OCI-LY7 (cell line): Measurements from ENCODE around the gene DNAAF3.

Source experiments
- EZH2phosphoT487 ChIP-seq: fragments of 200-600 bp; sonication (generic); IDR thresholded peaks from 2 replicates; pipeline ENCODE4 v1.6.1; 2018; ENCODE audit warnings: low read depth, borderline replicate concordance, mild to moderate bottlenecking, mixed run types, antibody characterized with exemption, low read length, moderate library complexity, mixed read lengths
- TF ChIP-seq, protein P1 (sequence below): fragments of 200-600 bp; sonication (generic); conservative IDR thresholded peaks from 2 replicates; pipeline ENCODE4 v1.5.1; 2014; ENCODE audit warnings: mild to moderate bottlenecking, antibody characterized with exemption, low read length, moderate library complexity, mixed read lengths

DNA sequence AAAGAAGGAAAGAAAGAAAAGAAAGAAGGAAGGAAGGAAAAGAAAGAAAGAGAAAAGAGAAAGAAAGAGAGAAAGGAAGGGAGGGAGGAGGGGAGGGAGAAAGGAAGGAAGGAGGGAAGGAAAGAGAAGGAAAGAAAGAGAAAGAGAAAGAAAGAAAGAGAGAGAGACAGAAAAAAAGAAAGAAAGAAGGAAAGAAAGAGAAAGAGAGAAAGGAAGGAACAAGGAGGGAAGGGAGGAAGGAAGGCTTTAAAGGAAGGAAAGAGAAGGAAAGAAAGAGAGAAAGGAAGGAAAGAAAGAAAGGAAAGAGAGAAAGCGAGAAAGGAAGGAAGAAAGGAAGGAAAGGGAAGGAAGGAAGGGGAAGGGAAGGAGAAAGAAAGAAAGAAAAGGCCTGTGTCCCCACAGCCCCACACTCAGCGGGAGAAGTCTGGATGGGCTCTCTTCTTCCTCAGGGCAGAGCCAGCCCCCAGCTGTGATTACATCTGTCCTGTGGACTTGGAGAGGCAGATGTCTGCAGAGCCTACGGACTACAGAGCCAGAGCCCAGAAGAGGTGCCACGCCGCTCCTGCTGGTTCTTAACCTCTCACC lies 33.3 kb upstream of the DNAAF3 start:
- TF ChIP-seq, protein P1, sequence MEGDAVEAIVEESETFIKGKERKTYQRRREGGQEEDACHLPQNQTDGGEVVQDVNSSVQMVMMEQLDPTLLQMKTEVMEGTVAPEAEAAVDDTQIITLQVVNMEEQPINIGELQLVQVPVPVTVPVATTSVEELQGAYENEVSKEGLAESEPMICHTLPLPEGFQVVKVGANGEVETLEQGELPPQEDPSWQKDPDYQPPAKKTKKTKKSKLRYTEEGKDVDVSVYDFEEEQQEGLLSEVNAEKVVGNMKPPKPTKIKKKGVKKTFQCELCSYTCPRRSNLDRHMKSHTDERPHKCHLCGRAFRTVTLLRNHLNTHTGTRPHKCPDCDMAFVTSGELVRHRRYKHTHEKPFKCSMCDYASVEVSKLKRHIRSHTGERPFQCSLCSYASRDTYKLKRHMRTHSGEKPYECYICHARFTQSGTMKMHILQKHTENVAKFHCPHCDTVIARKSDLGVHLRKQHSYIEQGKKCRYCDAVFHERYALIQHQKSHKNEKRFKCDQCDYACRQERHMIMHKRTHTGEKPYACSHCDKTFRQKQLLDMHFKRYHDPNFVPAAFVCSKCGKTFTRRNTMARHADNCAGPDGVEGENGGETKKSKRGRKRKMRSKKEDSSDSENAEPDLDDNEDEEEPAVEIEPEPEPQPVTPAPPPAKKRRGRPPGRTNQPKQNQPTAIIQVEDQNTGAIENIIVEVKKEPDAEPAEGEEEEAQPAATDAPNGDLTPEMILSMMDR, result no peak
- TF ChIP-seq EZH2phosphoT487, result no peak
